Activated T-cell treated with anti-CD3 and anti-CD28 coated beads, Interleukin-2, amount 50 U/mL, for 4 hours (primary cell): ENCODE results near the gene SBF2. TPM values are rescaled to one million over a fixed set of nuclear protein-coding genes. Genes with fewer than 3 reads are reported as not detected.

Experiments
- ATAC-seq, 2 donors: fragments of 200-7000 bp; cut with Tn5 transposase; one replicate each; pipeline ENCODE4 v1.10.0; 2021
- DNase-seq: peaks from one replicate; pipeline ENCODE4 v3.0.0-alpha.2; 2020
- H3K27me3 Mint-ChIP-seq: one replicate; pipeline ENCODE4 v1.8.0; 2021; ENCODE audit warnings: low read depth, mixed read lengths
- H3K36me3 Mint-ChIP-seq: one replicate; pipeline ENCODE4 v1.8.0; 2022; ENCODE audit warnings: mixed read lengths; ENCODE audit not compliant: insufficient read depth
- H3K4me1 Mint-ChIP-seq: one replicate; pipeline ENCODE4 v1.8.0; 2021; ENCODE audit warnings: low read depth, mixed read lengths
- H3K4me3 Mint-ChIP-seq: one replicate; pipeline ENCODE4 v1.8.0; 2021; ENCODE audit warnings: mild to moderate bottlenecking, moderate library complexity, mixed read lengths
- H3K9me3 Mint-ChIP-seq: one replicate; pipeline ENCODE4 v1.8.0; 2021; ENCODE audit warnings: mixed read lengths
- total RNA-seq, 3 donors: library from RNA; stranded (reverse); gene quantifications; one replicate each; pipeline ENCODE4 v1.2.1, GENCODE V29; 2021

Gene SBF2
- total RNA-seq, 3 donors from 2014 or later: 3.0 to 6.9 (median 3.5) TPM

GRCh38 chr11:9823439-9823838, 470.6 kb downstream of the SBF2 start:
- H3K36me3 Mint-ChIP-seq: peaks cover 12% of the 10 kb centered on the region
- no peak overlapping the region for H3K4me3 Mint-ChIP-seq
- no peaks in the 10 kb centered on the region for H3K4me1 Mint-ChIP-seq
- no peak for DNase-seq
- ATAC-seq: no peak
- H3K27me3 Mint-ChIP-seq: no peaks in the 10 kb centered on the region
- H3K9me3 Mint-ChIP-seq: no peaks in the 10 kb centered on the region

DNA sequence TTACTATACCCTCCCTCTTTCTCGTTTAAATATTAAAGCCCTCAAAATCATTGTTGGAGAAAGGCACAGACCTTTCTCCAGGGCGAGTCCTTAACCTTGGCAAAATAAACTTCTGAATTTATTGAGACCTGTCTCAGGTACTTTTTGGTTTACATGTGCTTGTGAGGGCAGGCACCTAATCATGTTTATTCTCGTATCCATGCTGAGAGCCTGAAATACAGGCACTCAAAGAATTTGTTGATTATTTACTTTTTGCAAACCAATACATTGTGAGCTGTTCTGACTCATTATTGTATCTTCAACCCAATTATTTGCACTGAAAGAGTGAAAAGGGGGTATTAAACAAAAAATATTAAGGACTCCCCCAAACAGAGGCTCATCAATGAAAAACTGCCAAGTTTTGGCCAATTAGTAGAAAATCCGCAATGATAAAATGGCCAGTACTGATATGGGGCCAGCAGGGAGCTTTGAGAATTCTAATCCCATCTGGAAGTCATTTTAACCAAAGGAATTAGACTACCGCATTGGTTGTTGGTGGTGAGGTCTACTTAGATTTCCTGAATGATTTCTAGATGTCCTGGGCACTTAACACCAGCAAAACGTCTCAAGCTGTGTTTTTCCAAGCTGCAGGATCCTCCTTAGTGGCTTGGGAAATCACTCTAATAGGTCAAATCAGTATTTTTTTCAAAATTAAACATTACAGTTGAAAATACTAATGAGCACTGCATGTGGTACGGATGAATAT, 472.8 kb downstream of the SBF2 start:
- H3K4me1 Mint-ChIP-seq: no peaks in the 10 kb centered on the region

DNA sequence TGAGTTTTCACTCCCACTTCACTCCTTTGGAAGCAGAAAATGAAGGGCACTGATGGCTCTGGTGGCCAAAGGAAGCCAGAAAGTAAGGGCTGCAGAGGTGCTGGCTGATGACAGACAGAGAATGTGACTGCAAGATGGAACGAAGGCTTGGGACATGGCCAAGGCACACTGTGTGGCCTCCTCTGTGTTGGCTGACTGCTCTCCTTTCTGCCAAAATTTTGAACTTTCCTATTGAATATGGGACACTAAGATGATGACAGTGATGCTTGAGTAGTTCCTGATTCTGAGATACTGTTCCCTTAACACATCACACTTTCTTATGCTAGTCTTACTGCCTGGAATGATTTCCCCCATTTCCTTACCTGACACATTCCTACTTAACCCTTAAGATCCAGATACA, 473.8 kb downstream of the SBF2 start:
- Mint-ChIP-seq H3K9me3 (no peaks in the 10 kb centered on the region), H3K4me1 (no peaks in the 10 kb centered on the region)
- ATAC-seq: no peak

More for the DNA sequence above, 472.8 kb downstream of the SBF2 start:
- Mint-ChIP-seq H3K36me3 (peaks cover 7% of the 10 kb centered on the region), H3K27me3 (no peaks in the 10 kb centered on the region), H3K9me3 (no peaks in the 10 kb centered on the region), H3K4me3 (no peak overlapping the region)
- ATAC-seq (no peak), DNase-seq (no peak)

GRCh38 chr11:9817191-9817590, 476.8 kb downstream of the SBF2 start:
- H3K27me3 Mint-ChIP-seq: no peaks in the 10 kb centered on the region
- no peaks in the 10 kb centered on the region for H3K9me3 Mint-ChIP-seq
- no peak for DNase-seq
- ATAC-seq: no peak
- H3K36me3 Mint-ChIP-seq: peaks cover 3% of the 10 kb centered on the region
- no peaks in the 10 kb centered on the region for H3K4me1 Mint-ChIP-seq
- no peak overlapping the region for H3K4me3 Mint-ChIP-seq

More for the DNA sequence above, 473.8 kb downstream of the SBF2 start:
- no peak for DNase-seq
- Mint-ChIP-seq H3K4me3 (no peak overlapping the region), H3K27me3 (no peaks in the 10 kb centered on the region), H3K36me3 (peaks cover 7% of the 10 kb centered on the region)

DNA sequence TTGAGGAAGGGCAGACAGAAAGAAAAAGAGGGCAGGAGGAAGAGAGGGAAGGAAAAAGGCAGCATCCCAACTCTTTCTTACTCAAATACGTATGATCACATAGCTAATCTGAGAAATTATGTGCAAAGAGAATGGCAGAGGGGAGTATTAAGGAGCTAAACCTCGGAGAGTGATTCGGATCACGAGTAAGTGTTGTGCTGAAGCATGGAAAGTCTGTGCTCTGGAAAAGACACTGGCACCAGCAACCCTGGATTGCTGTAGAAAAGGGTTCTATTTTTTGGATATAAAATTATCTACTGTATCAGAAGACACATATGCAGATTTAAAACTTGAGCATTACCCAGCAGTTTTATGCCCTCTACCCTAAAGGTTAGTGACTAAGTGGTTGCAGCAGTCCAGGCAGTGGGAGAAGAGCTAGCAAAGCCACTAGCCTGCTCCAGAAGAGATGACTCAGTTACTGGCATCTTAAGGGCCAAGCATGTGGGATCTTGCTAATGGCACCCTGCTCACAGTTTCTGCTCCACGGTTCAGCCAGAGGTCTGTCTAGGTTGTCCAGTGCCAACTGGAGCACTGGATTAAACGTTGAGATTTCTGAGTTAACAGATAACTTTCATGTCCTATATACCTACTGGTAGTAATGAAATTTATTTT, 478.4 kb downstream of the SBF2 start:
- no peak overlapping the region for H3K4me3 Mint-ChIP-seq
- ATAC-seq: no peak
- H3K9me3 Mint-ChIP-seq: no peaks in the 10 kb centered on the region
- H3K27me3 Mint-ChIP-seq: no peaks in the 10 kb centered on the region
- no peak for DNase-seq
- H3K4me1 Mint-ChIP-seq: no peaks in the 10 kb centered on the region
- H3K36me3 Mint-ChIP-seq: peaks cover 14% of the 10 kb centered on the region

GRCh38 chr11:9814108-9814507, 479.9 kb downstream of the SBF2 start:
- Mint-ChIP-seq H3K9me3 (no peaks in the 10 kb centered on the region), H3K4me3 (no peak overlapping the region), H3K36me3 (peaks cover 14% of the 10 kb centered on the region), H3K27me3 (no peaks in the 10 kb centered on the region), H3K4me1 (no peaks in the 10 kb centered on the region)
- ATAC-seq (no peak), DNase-seq (no peak)

DNA sequence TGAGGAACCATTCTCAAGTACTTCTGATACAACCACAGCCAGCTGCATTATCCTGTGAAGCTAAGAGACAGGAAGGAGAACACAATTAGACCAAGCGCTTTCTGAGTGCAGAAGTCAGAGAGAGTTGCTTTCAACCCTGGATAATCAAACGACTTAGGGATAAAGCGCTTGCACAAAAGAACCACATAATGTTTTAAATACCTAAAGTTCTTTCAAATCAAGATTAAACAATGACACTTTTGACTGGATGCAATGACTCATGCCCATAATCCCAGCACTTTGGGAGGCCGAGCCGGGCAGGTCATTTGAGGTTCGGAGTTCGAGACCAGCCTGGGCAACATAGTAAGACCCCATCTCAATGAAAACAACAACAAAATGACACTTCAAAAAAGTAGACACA, 485.1 kb downstream of the SBF2 start:
- no peak overlapping the region for H3K4me3 Mint-ChIP-seq
- ATAC-seq (no peak), DNase-seq (no peak)
- peaks cover 19% of the 10 kb centered on the region for H3K36me3 Mint-ChIP-seq
- H3K4me1 Mint-ChIP-seq: no peaks in the 10 kb centered on the region
- no peaks in the 10 kb centered on the region for H3K27me3 Mint-ChIP-seq
- no peaks in the 10 kb centered on the region for H3K9me3 Mint-ChIP-seq

DNA sequence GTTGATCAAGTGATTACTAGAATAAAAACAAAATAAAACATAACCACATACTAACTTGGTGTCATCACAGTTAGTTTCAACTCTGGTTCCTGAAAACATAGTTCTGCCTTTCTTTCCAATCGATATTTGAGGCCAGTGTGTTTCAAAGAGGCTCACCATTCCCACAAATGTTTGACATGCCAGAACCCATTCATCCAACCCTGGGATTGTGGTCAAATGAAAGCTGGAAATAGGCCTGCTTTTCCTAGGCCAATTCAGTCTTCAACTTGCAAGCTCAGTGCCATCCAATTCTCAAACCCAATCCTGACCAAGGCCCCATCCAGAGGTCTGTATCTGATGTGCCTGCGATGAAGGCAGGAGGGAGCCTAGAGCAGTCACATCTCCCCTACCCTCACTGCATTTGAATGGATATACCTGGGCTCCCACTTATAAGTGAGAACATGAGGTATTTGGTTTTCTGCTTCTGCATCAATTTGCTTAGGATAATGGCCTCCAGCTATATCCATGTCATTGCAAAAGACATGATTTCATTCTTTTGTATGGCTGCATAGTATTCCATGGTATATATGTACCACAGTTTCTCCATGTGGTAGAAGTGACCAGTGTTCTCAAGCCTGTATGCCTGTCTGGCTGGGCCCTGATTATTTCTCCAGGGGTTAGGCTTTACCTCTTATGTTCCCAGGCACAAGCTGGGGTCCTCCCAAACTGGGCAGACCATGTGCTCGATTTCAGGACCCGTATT, 486.9 kb downstream of the SBF2 start:
- DNase-seq: no peak
- Mint-ChIP-seq H3K27me3 (no peaks in the 10 kb centered on the region), H3K4me3 (no peak overlapping the region), H3K36me3 (peaks cover 18% of the 10 kb centered on the region), H3K4me1 (no peaks in the 10 kb centered on the region), H3K9me3 (no peaks in the 10 kb centered on the region)
- ATAC-seq: no peak

GRCh38 chr11:9804419-9804902, 489.6 kb downstream of the SBF2 start:
- Mint-ChIP-seq H3K9me3 (no peaks in the 10 kb centered on the region), H3K4me3 (no peak overlapping the region), H3K27me3 (no peaks in the 10 kb centered on the region), H3K36me3 (peaks cover 8% of the 10 kb centered on the region), H3K4me1 (no peaks in the 10 kb centered on the region)
- DNase-seq (no peak), ATAC-seq (no peak)

- no peak for DNase-seq
- no peaks in the 10 kb centered on the region for H3K4me1 Mint-ChIP-seq
- peaks cover 11% of the 10 kb centered on the region for H3K36me3 Mint-ChIP-seq
- H3K4me3 Mint-ChIP-seq: no peak overlapping the region
- H3K27me3 Mint-ChIP-seq: no peaks in the 10 kb centered on the region
- no peak for ATAC-seq
- H3K9me3 Mint-ChIP-seq: no peaks in the 10 kb centered on the region
These were observed 490.2 kb downstream of the SBF2 start for GRCh38 chr11:9803685-9804418.

DNA sequence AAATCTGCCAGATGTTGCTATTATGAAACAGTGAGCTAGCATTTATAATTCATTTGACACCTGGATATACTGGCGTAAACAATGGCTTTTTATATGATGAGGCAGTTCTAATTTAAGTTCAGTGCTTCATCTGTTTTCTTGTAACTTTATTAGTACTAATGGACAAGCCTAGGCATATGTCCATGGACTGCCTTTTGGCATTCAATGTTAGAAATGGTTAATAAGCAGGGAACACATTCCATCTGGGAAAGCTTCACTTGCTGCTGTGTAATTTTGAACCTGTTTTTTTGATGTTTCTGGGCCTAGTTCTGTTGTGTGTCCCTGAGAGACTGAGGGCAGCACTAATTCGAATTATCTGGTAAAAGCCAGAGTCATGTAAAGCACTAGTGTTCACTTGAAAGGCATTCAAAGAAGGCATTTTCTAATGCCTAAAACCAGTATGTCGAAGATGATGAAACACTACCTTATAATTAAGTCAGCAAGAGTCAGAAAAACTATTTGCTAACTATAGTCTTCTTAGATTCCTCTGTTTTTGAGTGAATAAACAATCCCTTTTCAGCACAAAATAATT, 491.6 kb downstream of the SBF2 start:
- Mint-ChIP-seq H3K4me3 (no peak overlapping the region), H3K9me3 (no peaks in the 10 kb centered on the region)

GRCh38 chr11:9799886-9800285, 494.1 kb downstream of the SBF2 start:
- no peak for DNase-seq
- Mint-ChIP-seq H3K36me3 (peaks cover 3% of the 10 kb centered on the region), H3K9me3 (no peaks in the 10 kb centered on the region), H3K4me1 (no peaks in the 10 kb centered on the region), H3K27me3 (no peaks in the 10 kb centered on the region), H3K4me3 (no peak overlapping the region)
- ATAC-seq: no peak

More for the DNA sequence above, 491.6 kb downstream of the SBF2 start:
- ATAC-seq: no peak
- no peak for DNase-seq
- Mint-ChIP-seq H3K4me1 (no peaks in the 10 kb centered on the region), H3K27me3 (no peaks in the 10 kb centered on the region), H3K36me3 (peaks cover 8% of the 10 kb centered on the region)

GRCh38 chr11:9797300-9797699, 496.7 kb downstream of the SBF2 start:
- no peak overlapping the region for H3K4me3 Mint-ChIP-seq
- H3K4me1 Mint-ChIP-seq: no peaks in the 10 kb centered on the region

GRCh38 chr11:9796854-9797253, 497.2 kb downstream of the SBF2 start:
- Mint-ChIP-seq H3K27me3 (no peaks in the 10 kb centered on the region), H3K36me3 (peaks cover 5% of the 10 kb centered on the region), H3K4me1 (no peaks in the 10 kb centered on the region), H3K9me3 (no peaks in the 10 kb centered on the region), H3K4me3 (no peak overlapping the region)
- ATAC-seq: no peak
- DNase-seq: no peak

More at GRCh38 chr11:9797300-9797699, 496.7 kb downstream of the SBF2 start:
- Mint-ChIP-seq H3K27me3 (no peaks in the 10 kb centered on the region), H3K9me3 (no peaks in the 10 kb centered on the region), H3K36me3 (peaks cover 5% of the 10 kb centered on the region)
- ATAC-seq: no peak
- no peak for DNase-seq
